ENCODE measurements around the gene STN1. TPM values are rescaled to one million over a fixed set of nuclear protein-coding genes. Genes with fewer than 3 reads are reported as not detected.

Gene STN1
- total and polyA plus RNA-seq, 2 of the 8 experiments (the other 6 are each of a cell fraction or from before 2014, with no cell fraction given), result 10.1 to 12.4 TPM

DNA sequence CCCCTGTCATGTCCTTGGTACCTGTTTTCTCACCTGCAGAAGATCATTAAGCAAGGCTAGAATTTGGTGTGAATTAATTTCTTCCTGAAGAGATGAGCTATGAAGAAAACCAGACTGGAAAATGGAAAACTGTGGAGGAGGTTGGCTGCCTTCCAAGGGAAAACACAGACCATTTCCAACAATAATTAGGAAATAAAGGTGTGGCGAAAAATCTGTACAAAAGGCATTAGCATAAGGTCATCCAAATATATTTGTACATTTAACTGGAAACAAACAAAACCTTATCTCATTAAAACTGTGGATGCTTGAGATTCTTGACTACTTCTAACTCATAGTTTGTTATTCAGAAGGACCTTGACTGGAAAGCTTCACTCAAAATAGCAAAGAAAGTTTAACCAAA is 1.7 kb downstream of the STN1 start:
- no peak overlapping the region; a peak in 1 of 4 replicates for H3K4me2 ChIP-seq (ENCODE audit: insufficient read depth in 1 of 2, low read depth in 2 of 2, low read length in 2 of 2)
- no peak overlapping the region for H2BK5ac ChIP-seq (ENCODE audit: low read depth, low read length)

More for the DNA sequence above, 1.7 kb downstream of the STN1 start:
- whole genome bisulfite sequencing, 2 experiments (ENCODE audit: extremely low coverage in 1 of 2, insufficient coverage in 1 of 2, insufficient read length in 1 of 2, insufficient replicate concordance in 2 of 2, low coverage in 1 of 2, low lambda C conversion rate in 2 of 2, missing lambda C conversion rate in 1 of 2), result 88% methylated on average over 1 of the region's 1 CpG; no CpG with 5 or more reads in 1 of the 2 experiments
- no peak overlapping the region for H2BK15ac ChIP-seq (ENCODE audit: low read length)
- H3K4me3 ChIP-seq (ENCODE audit: extremely low read depth in 1 of 4, insufficient read depth in 2 of 4, low read depth in 3 of 4, low read length in 4 of 4), result no peak overlapping the region
- no peak overlapping the region for H2BK120ac ChIP-seq (replicated peaks; ENCODE audit: low read depth, low read length)
- H3K9me3 ChIP-seq (ENCODE audit: insufficient read depth in 2 of 2, low read depth in 1 of 2, low read length in 1 of 2), result peaks cover 8 to 9% of the 10 kb centered on the region in 2 experiments
- H3K23me2 ChIP-seq (ENCODE audit: low read depth, low read length), result peaks cover 7% of the 10 kb centered on the region; the same call in 1 of the 2 replicates
- peaks cover 0 to 14% (median 4%) of the 10 kb centered on the region in 4 experiments; a peak in 2 of 8 replicates for H3K36me3 ChIP-seq (ENCODE audit: control insufficient read depth in 2 of 4, insufficient read depth in 4 of 4, low read length in 3 of 4)
- H2BK20ac ChIP-seq (ENCODE audit: low read length), result no peak overlapping the region
- no peak overlapping the region for H4K91ac ChIP-seq (replicated peaks; ENCODE audit: insufficient read length, low read length)
- DNase-seq (ENCODE audit: low read depth in 1 of 2, low spot score in 2 of 2) (no peak), FAIRE-seq (no peak)
- no peak overlapping the region for H3K56ac ChIP-seq (replicated peaks; ENCODE audit: insufficient read length, low read depth, low read length)
- H3K14ac ChIP-seq (ENCODE audit: insufficient read length), result no peak overlapping the region
- no peaks in the 10 kb centered on the region for H3K79me2 ChIP-seq (ENCODE audit: control insufficient read depth in 1 of 2, insufficient read depth in 2 of 2, low read length in 2 of 2)
- H3K4me1 ChIP-seq (replicated peaks in 1 of 4; ENCODE audit: control insufficient read depth in 3 of 4, insufficient read depth in 4 of 4, low read length in 3 of 4), result peaks cover 7 to 12% (median 9%) of the 10 kb centered on the region in 4 experiments
- TF ChIP-seq CTBP2 (IDR thresholded peaks at IDR 0.05; ENCODE audit: borderline replicate concordance, insufficient read depth, insufficient read length, low read length) (no peak), MAFK (IDR thresholded peaks at IDR 0.05; ENCODE audit: low read depth, low read length) (no peak), POLR2AphosphoS5 (IDR thresholded peaks at IDR 0.05; ENCODE audit: low read depth, low read length) (no peak), SP1 (IDR thresholded peaks at IDR 0.05; ENCODE audit: low read depth, low read length) (no peak), SIX5 (IDR thresholded peaks at IDR 0.05; ENCODE audit: low read depth, low read length) (no peak), EP300 (IDR thresholded peaks at IDR 0.05; ENCODE audit: borderline replicate concordance in 1 of 2, low read depth in 2 of 2, low read length in 2 of 2) (no peak), PHF8 (conservative IDR thresholded peaks at IDR 0.05; ENCODE audit: low read depth, low read length) (no peak), RBBP5 (IDR thresholded peaks at IDR 0.05; ENCODE audit: borderline replicate concordance, low read depth, low read length) (no peak), CHD2 (IDR thresholded peaks at IDR 0.05; ENCODE audit: low read length) (no peak), RXRA (IDR thresholded peaks at IDR 0.05; ENCODE audit: insufficient read depth, low read depth, low read length) (no peak), CHD1 (IDR thresholded peaks at IDR 0.05; ENCODE audit: low read depth, low read length) (no peak), JUND (IDR thresholded peaks at IDR 0.05; ENCODE audit: low read length) (no peak)
- TF ChIP-seq, protein P1, sequence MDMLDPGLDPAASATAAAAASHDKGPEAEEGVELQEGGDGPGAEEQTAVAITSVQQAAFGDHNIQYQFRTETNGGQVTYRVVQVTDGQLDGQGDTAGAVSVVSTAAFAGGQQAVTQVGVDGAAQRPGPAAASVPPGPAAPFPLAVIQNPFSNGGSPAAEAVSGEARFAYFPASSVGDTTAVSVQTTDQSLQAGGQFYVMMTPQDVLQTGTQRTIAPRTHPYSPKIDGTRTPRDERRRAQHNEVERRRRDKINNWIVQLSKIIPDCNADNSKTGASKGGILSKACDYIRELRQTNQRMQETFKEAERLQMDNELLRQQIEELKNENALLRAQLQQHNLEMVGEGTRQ (IDR thresholded peaks at IDR 0.05; ENCODE audit: low read length), result no peak
- H3K23ac ChIP-seq (ENCODE audit: insufficient read length), result no peak overlapping the region
- H2BK12ac ChIP-seq (ENCODE audit: low read depth, low read length), result no peak overlapping the region
- H4K8ac ChIP-seq (ENCODE audit: extremely low read depth, insufficient read depth, low read length), result no peak overlapping the region
- no peak overlapping the region for H2AK5ac ChIP-seq (ENCODE audit: low read depth, low read length)
- no peak overlapping the region for H3K18ac ChIP-seq (ENCODE audit: extremely low read depth, low read length)
- H2AFZ ChIP-seq (ENCODE audit: low read length), result no peak overlapping the region
- no peak overlapping the region for H3K27ac ChIP-seq (ENCODE audit: low read depth, low read length)
- no peaks in the 10 kb centered on the region for H4K20me1 ChIP-seq (replicated peaks in 1 of 2; ENCODE audit: control insufficient read depth in 1 of 2, insufficient read depth in 2 of 2, low read length in 2 of 2)
- no peak overlapping the region for H3K9ac ChIP-seq (replicated peaks in 1 of 4; ENCODE audit: extremely low read depth in 1 of 4, low read depth in 3 of 4, low read length in 3 of 4)
- no peaks in the 10 kb centered on the region for H3K27me3 ChIP-seq (replicated peaks in 1 of 4; ENCODE audit: control insufficient read depth in 3 of 4, extremely low read depth in 1 of 4, insufficient read depth in 3 of 4, low read length in 3 of 4)
- no peak overlapping the region for H3K4ac ChIP-seq (replicated peaks; ENCODE audit: insufficient read length, low read depth, low read length)
- H4K5ac ChIP-seq (ENCODE audit: insufficient read length, low read depth, low read length), result no peak overlapping the region
- ChIA-PET POLR2A (ENCODE audit: partially characterized antibody) (no interaction called here), CTCF (ENCODE audit: partially characterized antibody) (interaction anchor here (0.7 to 2.9 kb wide), 2 partner anchors 31 to 203 kb away, joined by 3 to 8 read pairs; no protein-coding TSS in a partner anchor)
- no peaks in the 10 kb centered on the region for H3K79me1 ChIP-seq (ENCODE audit: low read depth, low read length)

Data from H1 (cell line).